ENCODE measurements around the gene NOX5. TPM values are rescaled to one million over a fixed set of nuclear protein-coding genes. Genes with fewer than 3 reads are reported as not detected.

The NOX5 gene
- total and polyA plus RNA-seq, 2 donors (not counting 1 experiment from before 2014, with no cell fraction given) = 0.01 to 0.05 TPM

- TF ChIP-seq EZH2 (IDR thresholded peaks at IDR 0.05; ENCODE audit: borderline replicate concordance, insufficient read depth, low read depth, low read length, poor library complexity, severe bottlenecking) (no peak), CTCF (IDR thresholded peaks at IDR 0.05) (no peak)
- POLR2A ChIA-PET = no interaction called here
- Histone ChIP-seq H2AFZ (ENCODE audit: insufficient read depth, low read depth, low read length, poor library complexity, severe bottlenecking) (no peak overlapping the region), H3K9me3 (ENCODE audit: control extremely low read depth in 1 of 3, control insufficient read depth in 2 of 3, insufficient read depth in 1 of 3, low read length in 2 of 3) (no peaks in the 10 kb centered on the region), H3K9ac (ENCODE audit: low read length) (no peak overlapping the region), H3K27me3 (replicated peaks in 1 of 4; ENCODE audit: control extremely low read depth in 1 of 4, control insufficient read depth in 3 of 4, insufficient read depth in 4 of 4, low read length in 3 of 4) (no peaks in the 10 kb centered on the region), H4K20me1 (ENCODE audit: control insufficient read depth, insufficient read depth, low read length, poor library complexity, severe bottlenecking) (no peaks in the 10 kb centered on the region), H3K79me2 (ENCODE audit: control insufficient read depth, insufficient read depth, low read length) (no peaks in the 10 kb centered on the region), H3K4me2 (replicated peaks; ENCODE audit: low read depth, low read length, poor library complexity, severe bottlenecking) (no peak overlapping the region), H3K4me3 (ENCODE audit: control extremely low read depth in 1 of 5, extremely low read depth in 1 of 5, insufficient read depth in 1 of 5, low read depth in 2 of 5, low read length in 4 of 5) (no peak overlapping the region), H3K27ac (ENCODE audit: low read length in 2 of 2) (no peak overlapping the region), H3K36me3 (replicated peaks in 1 of 2; ENCODE audit: control extremely low read depth in 1 of 2, control insufficient read depth in 1 of 2, extremely low read depth in 1 of 2, insufficient read depth in 2 of 2, low read length in 1 of 2) (no peaks in the 10 kb centered on the region), H3K4me1 (ENCODE audit: control insufficient read depth in 2 of 2, insufficient read depth in 2 of 2, low read length in 2 of 2) (no peaks in the 10 kb centered on the region)
- intact Hi-C loops (cut with micrococcal nuclease) = no loop called here
- CTCF ChIA-PET = no interaction called here
- Mint-ChIP-seq H3K27me3 (peaks cover 25% of the 10 kb centered on the region), H3K27ac (no peak overlapping the region), H3K4me3 (no peak overlapping the region), H3K4me1 (no peaks in the 10 kb centered on the region), H3K9me3 (ENCODE audit: insufficient read depth) (no peaks in the 10 kb centered on the region)
- no peak for DNase-seq
- no peak for ATAC-seq (ENCODE audit: low read depth)
- 100% methylated on average over 1 of the region's 1 CpG for WGBS (ENCODE audit: insufficient coverage)
Observed at GRCh38 chr15:68987676-68988075, 26.8 kb upstream of the NOX5 start.

GRCh38 chr15:68989541-68990230, 24.8 kb upstream of the NOX5 start:
- H3K9me3 ChIP-seq (ENCODE audit: control extremely low read depth in 1 of 3, control insufficient read depth in 2 of 3, insufficient read depth in 1 of 3, low read length in 2 of 3) = no peaks in the 10 kb centered on the region
- TF ChIP-seq CTCF (IDR thresholded peaks at IDR 0.05) = no peak
- TF ChIP-seq EZH2 (IDR thresholded peaks at IDR 0.05; ENCODE audit: borderline replicate concordance, insufficient read depth, low read depth, low read length, poor library complexity, severe bottlenecking) = no peak
- Mint-ChIP-seq H3K27me3 (peaks cover 25% of the 10 kb centered on the region), H3K4me1 (no peaks in the 10 kb centered on the region), H3K9me3 (ENCODE audit: insufficient read depth) (no peaks in the 10 kb centered on the region), H3K4me3 (no peak overlapping the region), H3K27ac (no peak overlapping the region)
- no peaks in the 10 kb centered on the region for H3K27me3 ChIP-seq (replicated peaks in 1 of 4; ENCODE audit: control extremely low read depth in 1 of 4, control insufficient read depth in 3 of 4, insufficient read depth in 4 of 4, low read length in 3 of 4)
- H3K4me2 ChIP-seq (replicated peaks; ENCODE audit: low read depth, low read length, poor library complexity, severe bottlenecking) = no peak overlapping the region
- no peaks in the 10 kb centered on the region for H4K20me1 ChIP-seq (ENCODE audit: control insufficient read depth, insufficient read depth, low read length, poor library complexity, severe bottlenecking)
- no peak for DNase-seq
- H3K4me1 ChIP-seq (ENCODE audit: control insufficient read depth in 2 of 2, insufficient read depth in 2 of 2, low read length in 2 of 2) = no peaks in the 10 kb centered on the region
- no peak overlapping the region for H3K9ac ChIP-seq (ENCODE audit: low read length)
- no peaks in the 10 kb centered on the region for H3K79me2 ChIP-seq (ENCODE audit: control insufficient read depth, insufficient read depth, low read length)
- no peaks in the 10 kb centered on the region for H3K36me3 ChIP-seq (replicated peaks in 1 of 2; ENCODE audit: control extremely low read depth in 1 of 2, control insufficient read depth in 1 of 2, extremely low read depth in 1 of 2, insufficient read depth in 2 of 2, low read length in 1 of 2)
- intact Hi-C loops (cut with micrococcal nuclease) = no loop called here
- no peak overlapping the region for H2AFZ ChIP-seq (ENCODE audit: insufficient read depth, low read depth, low read length, poor library complexity, severe bottlenecking)
- WGBS (ENCODE audit: insufficient coverage) = 100% methylated on average over 2 of the region's 2 CpGs
- ChIA-PET POLR2A (no interaction called here), CTCF (no interaction called here)
- ATAC-seq (ENCODE audit: low read depth) = no peak
- H3K27ac ChIP-seq (ENCODE audit: low read length in 2 of 2) = no peak overlapping the region
- H3K4me3 ChIP-seq (ENCODE audit: control extremely low read depth in 1 of 5, extremely low read depth in 1 of 5, insufficient read depth in 1 of 5, low read depth in 2 of 5, low read length in 4 of 5) = no peak overlapping the region
